ENCODE results near the gene HIGD1A.

GRCh38 chr3:42831321-42831713 is 27.0 kb upstream of the HIGD1A start:
- TF ChIP-seq CTCF (optimal IDR thresholded peaks at IDR 0.05 in 1 of 3, IDR thresholded peaks at IDR 0.05 in 1 of 3, conservative IDR thresholded peaks at IDR 0.05 in 1 of 3; ENCODE audit: extremely low read depth in 1 of 3, insufficient read depth in 2 of 3, low read length in 3 of 3), result peak; percentile 78 to 88 (median 79)
- TF ChIP-seq EZH2 (IDR thresholded peaks at IDR 0.05; ENCODE audit: low read length), result no peak
